Limb (tissue), 2 donors: ENCODE measurements around the gene JOSD2.
"Not testable (repeated sequence)": the region's sequence is repeated elsewhere in the genome, so short reads cannot be mapped to it uniquely, and the experiment has no call there.

Experiments used
- DNase-seq, 2 donors: peaks; one replicate each; pipeline ENCODE4 v3.0.0-alpha.2; 2016; ENCODE audit errors: extremely low spot score in 2 of 2

The JOSD2 gene

DNA sequence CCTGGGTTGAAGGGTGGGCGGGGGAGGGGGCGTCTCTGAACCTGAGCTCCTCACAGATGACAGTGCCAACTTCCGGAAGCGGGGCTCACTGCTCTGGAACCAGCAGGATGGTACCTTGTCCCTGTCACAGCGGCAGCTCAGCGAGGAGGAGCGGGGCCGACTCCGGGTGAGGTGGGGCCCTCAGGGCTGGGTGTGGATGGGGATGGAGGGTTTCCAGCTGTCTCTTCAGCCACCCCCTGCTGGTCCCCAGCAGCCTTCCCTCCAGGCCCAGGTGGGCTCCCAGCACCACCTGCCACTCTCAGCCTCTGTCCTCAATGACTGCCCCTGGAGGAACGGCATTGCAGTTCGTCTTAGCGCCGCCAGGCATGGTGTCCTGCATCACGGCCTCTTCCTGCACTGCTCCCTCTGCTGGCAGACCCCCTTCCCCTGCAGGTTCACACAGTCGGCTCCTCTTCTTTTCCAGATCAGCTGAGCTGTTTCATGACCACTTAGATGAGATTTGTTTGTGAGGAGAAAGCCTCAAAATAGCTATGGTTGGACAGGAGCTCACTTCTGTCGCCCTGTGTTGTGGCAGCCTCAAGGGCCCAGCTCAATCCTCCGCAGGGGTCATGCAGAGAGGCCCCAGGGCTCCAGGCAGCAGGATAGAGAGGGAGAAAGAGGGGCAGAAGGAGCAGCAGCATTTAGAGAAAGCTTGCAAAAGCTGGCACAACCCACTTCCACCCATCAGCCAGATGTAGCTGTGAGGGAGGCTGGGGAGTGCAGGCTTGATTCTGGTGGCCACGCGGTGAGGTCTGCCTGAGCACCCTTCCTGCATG is 31.9 kb downstream of the JOSD2 start:
- DNase-seq = no peak

GRCh38 chr19:50477751-50478515 is 33.1 kb downstream of the JOSD2 start:
- DNase-seq = no peak

- DNase-seq = no peak
These were observed 34.1 kb downstream of the JOSD2 start for GRCh38 chr19:50476907-50477238.

- peak; percentile 92 to 98 for DNase-seq
These were observed 34.6 kb downstream of the JOSD2 start, which contains the start of the genes EMC10 and GARIN5A for GRCh38 chr19:50476224-50476906. Gene EMC10, plus strand, starts transcription at chr19:50476507. Its CDS starts 38 bp downstream, at chr19:50476545. Gene GARIN5A, minus strand, starts transcription at chr19:50476848. Its CDS starts 460 bp downstream, at chr19:50476388.

GRCh38 chr19:50475736-50476223 is 35.2 kb downstream of the JOSD2 start:
- no peak for DNase-seq

DNA sequence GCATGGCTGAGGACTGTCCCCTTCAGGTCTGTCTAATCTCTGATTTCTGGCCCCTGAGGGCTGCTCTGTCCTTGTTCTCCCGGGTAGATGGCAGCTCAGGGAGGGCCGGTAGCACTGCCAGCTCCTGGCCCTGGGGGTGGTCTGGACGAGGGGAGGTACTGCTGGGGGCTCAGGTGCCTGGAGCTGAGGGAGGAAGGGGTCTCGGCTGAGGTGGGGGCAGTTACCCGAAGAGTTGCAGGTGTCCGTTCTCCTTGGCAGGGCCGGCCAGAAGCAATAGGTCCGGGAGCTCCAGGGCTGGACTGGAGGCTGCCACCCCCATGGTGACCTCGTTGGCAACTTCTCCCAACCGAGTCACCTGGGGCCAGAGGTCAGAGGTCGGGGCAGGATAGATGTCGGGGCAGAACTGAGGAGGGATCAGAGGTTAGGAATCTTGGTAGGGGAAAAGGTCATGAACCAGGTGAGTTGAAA is 35.9 kb downstream of the JOSD2 start:
- no peak for DNase-seq

DNA sequence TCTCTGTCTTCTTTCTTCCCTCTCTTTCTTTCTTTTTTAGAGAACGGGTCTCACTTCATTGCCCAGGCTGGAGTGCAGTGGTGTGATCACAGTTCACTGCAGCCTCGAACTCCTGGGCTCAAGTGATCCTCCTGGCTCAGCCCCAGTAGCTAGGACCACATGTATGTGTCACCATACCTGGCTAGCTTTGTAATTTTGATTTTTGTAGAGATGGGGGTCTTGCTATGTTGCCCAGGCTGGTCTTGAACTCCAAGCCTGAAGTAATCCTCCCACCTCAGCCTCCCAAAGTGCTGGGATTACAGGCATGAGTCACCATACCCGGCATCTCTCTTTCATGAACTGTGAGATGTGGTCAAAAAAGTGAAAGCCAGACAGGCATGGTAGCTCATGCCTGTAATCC is 37.7 kb downstream of the JOSD2 start:
- DNase-seq = not testable (repeated sequence)

DNA sequence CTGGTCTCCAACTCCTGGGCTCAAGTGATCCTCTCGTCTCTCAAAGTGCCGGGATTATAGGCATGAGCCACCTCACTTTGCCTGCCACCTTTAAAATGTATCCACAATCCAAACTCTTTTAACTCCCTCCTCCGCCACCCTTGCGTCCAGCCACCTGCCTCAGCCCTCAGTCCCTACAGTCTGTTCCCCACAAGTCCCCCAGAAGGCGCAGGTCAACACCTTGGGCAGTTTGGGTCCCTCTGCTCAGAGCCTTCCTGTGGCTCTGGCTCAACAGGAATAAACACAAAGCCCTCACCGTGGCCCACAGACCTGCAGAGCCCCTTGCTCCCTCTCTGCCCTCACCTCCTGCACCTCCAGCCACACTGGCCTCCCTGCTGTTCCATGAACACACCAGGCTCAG is 42.2 kb downstream of the JOSD2 start:
- DNase-seq = no peak

DNA sequence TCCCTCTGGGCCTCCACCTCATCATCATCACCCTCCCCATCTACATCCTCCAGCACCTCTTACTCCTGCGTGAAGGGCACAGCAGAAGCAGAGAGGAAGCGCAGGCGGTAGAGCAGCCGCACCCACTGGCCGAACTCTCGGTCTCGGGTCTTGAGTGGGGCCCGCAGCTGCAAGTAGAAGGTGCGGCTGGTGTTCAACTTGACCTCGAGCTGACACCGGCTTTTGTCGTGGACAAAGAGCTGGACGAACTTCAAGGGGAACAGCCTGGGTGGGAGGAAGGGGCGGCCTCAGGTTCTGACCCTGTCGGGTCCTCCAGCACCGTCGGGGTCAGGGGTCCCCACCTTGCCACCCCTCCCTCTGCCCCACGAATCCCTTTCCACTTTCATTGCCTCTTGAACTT is 43.4 kb downstream of the JOSD2 start:
- DNase-seq = no peak

- no peak for DNase-seq
These were observed 44.3 kb downstream of the JOSD2 start for GRCh38 chr19:50466706-50467039.

DNA sequence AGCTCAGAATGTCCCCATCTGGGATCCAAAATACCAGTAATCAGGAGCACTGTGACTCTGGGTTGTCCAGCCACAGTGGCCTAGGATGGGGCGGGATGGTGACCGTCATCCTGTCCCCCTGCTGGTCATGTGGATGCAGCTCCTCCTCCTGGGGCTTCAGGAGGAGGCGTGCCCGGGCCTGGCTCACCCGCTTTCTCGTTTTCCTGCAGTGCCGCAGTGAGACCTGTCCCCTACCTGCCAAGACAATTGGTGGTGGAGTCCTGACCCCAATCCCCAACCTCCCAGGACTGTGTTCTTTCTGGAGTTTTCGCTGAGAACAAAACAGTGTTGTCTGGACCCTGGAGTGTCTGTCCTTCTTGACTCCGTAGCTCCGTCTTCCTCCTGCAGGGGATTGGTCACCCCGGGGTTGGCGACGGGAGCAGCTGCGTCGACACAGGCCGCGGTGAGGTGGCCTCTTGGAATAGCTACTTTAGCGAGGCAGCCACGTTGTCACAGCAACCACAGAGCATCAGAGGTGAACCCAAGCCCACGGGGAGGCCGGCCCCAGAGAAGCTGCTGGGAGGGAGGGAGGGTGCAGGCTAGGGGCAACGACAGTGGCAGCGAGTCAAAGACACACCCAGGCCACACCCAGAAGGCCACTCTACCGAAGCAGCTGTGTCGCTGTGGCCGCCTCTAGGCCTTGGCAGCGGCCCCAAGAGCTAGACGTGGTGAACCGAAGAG is 44.8 kb downstream of the JOSD2 start:
- no peak for DNase-seq

GRCh38 chr19:50465000-50465399 is 46.0 kb downstream of the JOSD2 start:
- no peak for DNase-seq

- no peak for DNase-seq
These were observed 46.6 kb downstream of the JOSD2 start for GRCh38 chr19:50464348-50464747.

- no peak for DNase-seq
These were observed 48.0 kb downstream of the JOSD2 start for GRCh38 chr19:50462970-50463369.

GRCh38 chr19:50461066-50461875 is 49.7 kb downstream of the JOSD2 start:
- peak in 1 of 2 donors; percentile 66 for DNase-seq

DNA sequence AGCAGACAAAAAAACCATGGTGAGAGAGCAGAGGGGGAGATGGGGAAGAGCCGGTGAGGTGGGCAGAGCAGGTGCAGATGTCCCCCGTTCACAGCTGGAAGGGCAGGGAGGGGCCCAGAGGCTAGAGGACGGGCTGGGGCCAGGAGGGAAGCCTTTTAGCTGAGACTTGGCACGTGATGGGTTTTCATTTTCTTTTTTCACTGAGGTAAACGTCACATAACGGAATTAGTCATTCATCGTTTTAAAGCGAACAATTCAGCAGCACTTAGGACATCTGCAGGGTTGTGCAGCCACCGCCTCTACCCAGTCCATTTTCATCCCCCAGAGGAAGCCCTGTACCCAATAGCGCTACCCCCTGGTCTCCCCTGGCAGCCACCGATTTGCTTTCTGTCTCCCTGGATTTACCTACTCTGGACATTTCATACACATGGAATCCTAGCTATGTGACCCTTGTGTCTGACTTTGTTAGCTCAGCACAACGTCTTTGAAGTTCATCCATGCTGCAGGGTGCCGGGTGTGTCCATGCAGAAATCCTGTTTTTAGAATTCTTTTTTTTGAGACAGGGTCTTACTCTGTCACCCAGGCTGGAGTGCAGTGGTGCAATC is 50.7 kb downstream of the JOSD2 start:
- no peak for DNase-seq

DNA sequence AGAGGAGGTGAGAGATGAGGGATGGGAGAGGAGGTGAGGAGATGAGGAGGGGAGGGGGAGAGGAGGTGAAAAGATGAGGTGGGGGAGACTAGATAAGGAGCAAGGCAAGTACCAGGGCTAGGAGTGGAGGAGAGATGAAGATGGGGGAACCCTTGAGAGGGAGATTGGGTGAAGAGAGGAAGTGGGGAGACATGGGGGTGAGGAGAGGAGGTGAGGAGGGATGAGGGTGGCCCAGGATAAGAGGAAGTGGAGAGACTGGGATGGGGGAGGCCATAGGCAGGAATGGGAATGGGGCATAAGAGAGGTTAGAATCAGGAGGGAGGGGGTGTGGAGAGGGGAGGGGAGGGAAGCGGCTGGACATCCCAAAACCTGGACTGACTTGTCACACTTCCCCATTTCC is 51.4 kb downstream of the JOSD2 start:
- DNase-seq = no peak

GRCh38 chr19:50459067-50459456 is 51.9 kb downstream of the JOSD2 start:
- no peak for DNase-seq

DNA sequence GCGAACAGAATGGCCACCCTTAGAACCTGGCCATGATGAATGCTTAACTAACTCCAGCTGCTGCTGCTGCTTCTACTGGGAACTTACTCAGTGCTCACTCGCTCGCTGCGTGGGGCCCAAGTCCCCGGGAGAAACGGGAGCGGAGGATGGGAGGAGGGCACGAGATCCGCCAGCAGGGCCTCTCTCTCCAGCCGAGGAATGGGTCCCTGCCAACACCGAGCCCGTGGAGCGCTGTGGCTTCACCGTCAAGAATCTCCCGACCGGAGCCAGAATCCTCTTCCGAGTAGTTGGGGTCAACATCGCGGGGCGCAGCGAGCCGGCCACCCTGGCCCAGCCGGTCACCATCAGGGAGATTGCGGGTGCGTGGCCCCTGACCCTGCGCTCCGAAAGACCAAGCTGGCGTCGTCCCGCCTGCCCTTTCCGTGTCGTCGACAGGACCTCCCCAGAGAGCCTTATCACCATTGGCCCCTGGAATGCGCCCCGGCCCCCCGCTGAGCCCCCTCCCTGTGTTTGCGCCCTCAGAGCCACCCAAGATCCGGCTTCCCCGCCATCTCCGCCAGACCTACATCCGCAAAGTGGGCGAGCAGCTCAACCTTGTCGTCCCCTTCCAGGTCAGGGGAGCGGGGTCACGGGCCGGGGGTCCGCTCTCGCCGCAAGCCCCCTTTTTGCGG is 52.5 kb downstream of the JOSD2 start:
- DNase-seq = no peak

DNA sequence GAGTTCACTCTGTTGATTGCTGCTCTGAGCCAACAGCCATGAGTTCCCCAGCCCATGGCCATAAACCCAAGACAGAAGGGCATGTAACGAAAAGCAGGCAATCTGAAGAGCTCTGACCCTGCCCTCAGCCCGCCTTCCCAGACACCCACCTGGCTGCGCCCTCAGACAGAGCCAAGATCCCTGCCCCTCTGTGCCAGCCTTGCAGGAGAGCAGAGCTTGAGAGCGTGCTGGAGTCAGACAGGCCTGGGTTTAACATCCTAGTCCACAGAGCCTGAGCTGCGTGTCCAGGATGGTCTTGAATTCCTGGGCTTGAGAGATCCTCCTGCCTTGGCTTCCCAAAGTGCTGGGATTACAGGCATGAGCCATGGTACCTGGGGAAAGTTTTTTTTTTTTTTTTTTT is 53.7 kb downstream of the JOSD2 start:
- DNase-seq = no peak
